NT2/D1 (cell line): ENCODE measurements around the gene ACTR8.

Experiments
- DNase-seq: peaks from one replicate; pipeline ENCODE4 v3.0.0-alpha.2; 2011; ENCODE audit warnings: low read depth, low spot score
- H3K27me3 ChIP-seq: 2 replicates; pipeline ENCODE4 v1.6.0; 2011; ENCODE audit warnings: mild to moderate bottlenecking; ENCODE audit not compliant: insufficient read length, insufficient read depth
- H3K36me3 ChIP-seq: 2 replicates; pipeline ENCODE4 v1.6.1; 2011; ENCODE audit warnings: mild to moderate bottlenecking, low read length, mixed read lengths; ENCODE audit not compliant: insufficient read depth, insufficient read length
- H3K4me1 ChIP-seq: 2 replicates; pipeline ENCODE4 v1.5.1; 2011; ENCODE audit not compliant: insufficient read depth, insufficient read length
- H3K4me3 ChIP-seq: 2 replicates; pipeline ENCODE4 v1.5.1; 2011; ENCODE audit warnings: low read depth; ENCODE audit not compliant: insufficient read length
- H3K9ac ChIP-seq: 2 replicates; pipeline ENCODE4 v1.6.0; 2011; ENCODE audit warnings: low read depth; ENCODE audit not compliant: insufficient read length
- H3K9me3 ChIP-seq: 2 replicates; pipeline ENCODE4 v1.5.1; 2011; ENCODE audit warnings: mild to moderate bottlenecking, low read length; ENCODE audit not compliant: insufficient read depth
- SUZ12 ChIP-seq: IDR thresholded peaks from 2 replicates; pipeline ENCODE4 v1.6.1; 2011; ENCODE audit not compliant: insufficient read length, insufficient read depth; ENCODE audit errors: extremely low read depth
- YY1 ChIP-seq: IDR thresholded peaks from 2 replicates; pipeline ENCODE4 v1.6.1; 2011; ENCODE audit not compliant: insufficient read length, insufficient read depth
- ZNF274 ChIP-seq: IDR thresholded peaks from 2 replicates; pipeline ENCODE4 v1.6.1; 2011; ENCODE audit warnings: mild to moderate bottlenecking, low read depth, low read length

ACTR8 gene

GRCh38 chr3:53822331-53822741, 59.6 kb downstream of the ACTR8 start:
- Histone ChIP-seq H3K27me3 (no peaks in the 10 kb centered on the region), H3K9me3 (no peaks in the 10 kb centered on the region), H3K4me3 (no peak overlapping the region), H3K4me1 (no peaks in the 10 kb centered on the region), H3K36me3 (peaks cover 56% of the 10 kb centered on the region), H3K9ac (no peak overlapping the region)
- DNase-seq = no peak
- TF ChIP-seq YY1 (no peak), ZNF274 (no peak), SUZ12 (no peak)

- Histone ChIP-seq H3K4me3 (no peak overlapping the region), H3K9ac (no peak overlapping the region), H3K4me1 (no peaks in the 10 kb centered on the region), H3K9me3 (no peaks in the 10 kb centered on the region), H3K27me3 (no peaks in the 10 kb centered on the region), H3K36me3 (peaks cover 60% of the 10 kb centered on the region)
- TF ChIP-seq SUZ12 = no peak
- TF ChIP-seq ZNF274 = no peak
- TF ChIP-seq YY1 = no peak
- DNase-seq = no peak
These were observed 60.3 kb downstream of the ACTR8 start for GRCh38 chr3:53821631-53822121.

GRCh38 chr3:53820756-53821580, 61.0 kb downstream of the ACTR8 start:
- no peaks in the 10 kb centered on the region for H3K27me3 ChIP-seq
- TF ChIP-seq ZNF274 (no peak), SUZ12 (no peak), YY1 (no peak)
- no peaks in the 10 kb centered on the region for H3K9me3 ChIP-seq
- H3K4me1 ChIP-seq = no peaks in the 10 kb centered on the region
- no peak for DNase-seq
- peaks cover 64% of the 10 kb centered on the region for H3K36me3 ChIP-seq
- no peak overlapping the region for H3K4me3 ChIP-seq
- H3K9ac ChIP-seq = no peak overlapping the region

GRCh38 chr3:53820084-53820483, 61.9 kb downstream of the ACTR8 start:
- H3K9me3 ChIP-seq = no peaks in the 10 kb centered on the region
- H3K9ac ChIP-seq = no peak overlapping the region
- H3K4me3 ChIP-seq = no peak overlapping the region
- H3K4me1 ChIP-seq = no peaks in the 10 kb centered on the region
- no peak for DNase-seq
- no peaks in the 10 kb centered on the region for H3K27me3 ChIP-seq
- peaks cover 69% of the 10 kb centered on the region for H3K36me3 ChIP-seq
- no peak for TF ChIP-seq ZNF274
- TF ChIP-seq SUZ12 = no peak
- TF ChIP-seq YY1 = no peak

GRCh38 chr3:53819163-53819868, 62.6 kb downstream of the ACTR8 start:
- no peak for DNase-seq
- Histone ChIP-seq H3K4me1 (no peaks in the 10 kb centered on the region), H3K9me3 (no peaks in the 10 kb centered on the region), H3K9ac (no peak overlapping the region), H3K27me3 (no peaks in the 10 kb centered on the region), H3K4me3 (no peak overlapping the region), H3K36me3 (peaks cover 71% of the 10 kb centered on the region)
- TF ChIP-seq SUZ12 (no peak), ZNF274 (no peak), YY1 (no peak)

- Histone ChIP-seq H3K9me3 (no peaks in the 10 kb centered on the region), H3K9ac (no peak overlapping the region), H3K27me3 (no peaks in the 10 kb centered on the region), H3K4me3 (no peak overlapping the region), H3K36me3 (peaks cover 71% of the 10 kb centered on the region), H3K4me1 (no peaks in the 10 kb centered on the region)
- DNase-seq = no peak
- TF ChIP-seq SUZ12 (no peak), ZNF274 (no peak), YY1 (no peak)
These were observed 63.5 kb downstream of the ACTR8 start for GRCh38 chr3:53818221-53819162.

GRCh38 chr3:53817809-53818208, 64.1 kb downstream of the ACTR8 start:
- Histone ChIP-seq H3K9ac (no peak overlapping the region), H3K27me3 (no peaks in the 10 kb centered on the region), H3K36me3 (peaks cover 68% of the 10 kb centered on the region), H3K4me1 (no peaks in the 10 kb centered on the region), H3K4me3 (no peak overlapping the region), H3K9me3 (no peaks in the 10 kb centered on the region)
- TF ChIP-seq SUZ12 (no peak), ZNF274 (no peak), YY1 (no peak)
- DNase-seq = no peak
